Trophoblast cell (in vitro differentiated cells and primary cell): ENCODE data around the gene PALM3.

Source experiments
- DNase-seq, 2 donors: peaks; one replicate each; pipeline ENCODE4 v3.0.0-alpha.2; 2016
- H2AFZ ChIP-seq: 2 replicates; pipeline ENCODE4 v1.6.1; 2013; ENCODE audit warnings: low read length, moderate library complexity, mild to moderate bottlenecking; ENCODE audit not compliant: insufficient read depth, poor library complexity
- H2AK5ac ChIP-seq: 2 replicates; pipeline ENCODE4 v1.6.1; 2013; ENCODE audit warnings: mild to moderate bottlenecking, low read length
- H2BK120ac ChIP-seq: 2 replicates; pipeline ENCODE4 v1.6.1; 2013; ENCODE audit warnings: low read length, mild to moderate bottlenecking, moderate library complexity; ENCODE audit not compliant: insufficient read depth, poor library complexity
- H2BK12ac ChIP-seq: 2 replicates; pipeline ENCODE4 v1.6.1; 2013; ENCODE audit warnings: mild to moderate bottlenecking, low read length, moderate library complexity
- H2BK5ac ChIP-seq: 2 replicates; pipeline ENCODE4 v1.6.1; 2013; ENCODE audit warnings: low read length, low read depth, moderate library complexity, mild to moderate bottlenecking; ENCODE audit not compliant: poor library complexity
- H3K14ac ChIP-seq: 2 replicates; pipeline ENCODE4 v1.6.1; 2013; ENCODE audit warnings: mild to moderate bottlenecking, low read length
- H3K18ac ChIP-seq: 2 replicates; pipeline ENCODE4 v1.6.1; 2013; ENCODE audit warnings: mild to moderate bottlenecking, low read length
- H3K23ac ChIP-seq: 2 replicates; pipeline ENCODE4 v1.6.1; 2013; ENCODE audit warnings: low read length
- H3K27ac ChIP-seq: 2 replicates; pipeline ENCODE4 v1.5.1; 2013; ENCODE audit warnings: low read depth, mild to moderate bottlenecking, inconsistent platforms, low read length, moderate library complexity
- H3K27me3 ChIP-seq: 2 replicates; pipeline ENCODE4 v1.6.1; 2013; ENCODE audit warnings: inconsistent platforms, mild to moderate bottlenecking, low read length, moderate library complexity; ENCODE audit not compliant: insufficient read depth
- H3K36me3 ChIP-seq, 2 experiments: 1 replicate in 1 of 2; 2 replicates in 1 of 2; pipeline ENCODE4 v1.6.1; 2013; ENCODE audit warnings: low read length in 2 of 2, mild to moderate bottlenecking in 2 of 2, moderate library complexity in 1 of 2; ENCODE audit not compliant: insufficient read depth in 2 of 2, control insufficient read depth in 1 of 2
- H3K4ac ChIP-seq: 2 replicates; pipeline ENCODE4 v1.6.1; 2013; ENCODE audit warnings: low read depth, mild to moderate bottlenecking, low read length, moderate library complexity
- H3K4me1 ChIP-seq, 2 experiments: 1 replicate in 1 of 2; 2 replicates in 1 of 2; pipeline ENCODE4 v1.6.1; 2013; ENCODE audit warnings: low read length in 2 of 2, mild to moderate bottlenecking in 2 of 2, moderate library complexity in 1 of 2; ENCODE audit not compliant: insufficient read depth in 2 of 2, control insufficient read depth in 1 of 2
- H3K4me2 ChIP-seq: 2 replicates; pipeline ENCODE4 v1.6.1; 2013; ENCODE audit warnings: inconsistent platforms, mild to moderate bottlenecking, low read length, moderate library complexity
- H3K4me3 ChIP-seq: 2 replicates; pipeline ENCODE4 v1.5.1; 2013; ENCODE audit warnings: mild to moderate bottlenecking, low read depth, low read length, inconsistent platforms
- H3K79me1 ChIP-seq: one replicate; pipeline ENCODE4 v1.6.1; 2013; ENCODE audit warnings: low read length
- H3K79me2 ChIP-seq: 2 replicates; pipeline ENCODE4 v1.6.1; 2013; ENCODE audit warnings: low read length, mild to moderate bottlenecking; ENCODE audit not compliant: control insufficient read depth, insufficient read depth, poor library complexity
- H3K9ac ChIP-seq: 2 replicates; pipeline ENCODE4 v1.6.1; 2013; ENCODE audit warnings: mild to moderate bottlenecking, low read length
- H3K9me3 ChIP-seq: 2 replicates; pipeline ENCODE4 v1.6.1; 2013; ENCODE audit warnings: low read depth, mild to moderate bottlenecking, control low read depth, inconsistent platforms, low read length; ENCODE audit not compliant: insufficient read depth
- H4K12ac ChIP-seq: 2 replicates; pipeline ENCODE4 v1.6.1; 2013; ENCODE audit warnings: low read depth, mild to moderate bottlenecking, low read length, moderate library complexity
- H4K8ac ChIP-seq: 2 replicates; pipeline ENCODE4 v1.6.1; 2013; ENCODE audit warnings: low read depth, mild to moderate bottlenecking, low read length, moderate library complexity
- H4K91ac ChIP-seq: one replicate; pipeline ENCODE4 v1.6.1; 2013; ENCODE audit warnings: low read depth, mild to moderate bottlenecking, low read length, moderate library complexity
- WGBS: extraction: QIAGEN DNeasy Blood & Tissue Kit; methylation state at CpG from one replicate; pipeline ENCODE4 v1.1.7; 2013; ENCODE audit warnings: missing lambda C conversion rate; ENCODE audit not compliant: insufficient read length, insufficient coverage; ENCODE audit errors: extremely low coverage; 5-methylcytosine and 5-hydroxymethylcytosine counted together

PALM3 gene

DNA sequence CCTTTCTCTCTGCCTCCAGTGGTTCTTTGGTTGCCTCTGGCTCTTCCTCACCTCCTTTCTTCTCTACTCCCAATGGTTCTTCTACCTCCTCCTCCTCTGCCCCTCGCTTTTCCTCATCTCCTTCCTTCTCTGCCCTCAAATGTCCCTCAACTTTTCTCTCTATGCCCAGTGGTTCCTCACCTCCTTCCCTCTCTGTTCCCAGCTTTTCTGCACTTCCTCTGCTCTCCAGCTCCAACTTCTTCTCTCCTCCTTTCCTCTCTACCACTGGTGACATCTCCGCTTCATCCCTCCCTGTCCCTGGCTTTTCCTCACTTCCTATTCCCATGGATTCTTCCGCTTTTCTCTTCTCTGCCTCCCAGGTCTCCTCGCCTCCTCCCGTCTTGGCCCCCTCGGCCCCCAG, 7.8 kb downstream of the PALM3 start:
- H4K8ac ChIP-seq = no peak overlapping the region
- H4K91ac ChIP-seq = no peak overlapping the region
- no peak for DNase-seq
- H2BK12ac ChIP-seq = no peak overlapping the region
- H3K79me1 ChIP-seq = no peaks in the 10 kb centered on the region
- no peaks in the 10 kb centered on the region for H3K36me3 ChIP-seq
- H2BK120ac ChIP-seq = no peak overlapping the region
- no peak overlapping the region for H2BK5ac ChIP-seq
- no peak overlapping the region for H3K18ac ChIP-seq
- H3K9me3 ChIP-seq = no peaks in the 10 kb centered on the region
- no peak overlapping the region for H3K27ac ChIP-seq
- H3K4me1 ChIP-seq = no peaks in the 10 kb centered on the region
- no peak overlapping the region for H3K4ac ChIP-seq
- H3K9ac ChIP-seq = no peak overlapping the region
- H3K14ac ChIP-seq = no peak overlapping the region
- H2AK5ac ChIP-seq = no peak overlapping the region
- no peaks in the 10 kb centered on the region for H3K79me2 ChIP-seq
- no CpG with 5 or more reads among the region's 6 CpGs for WGBS
- no peak overlapping the region for H3K23ac ChIP-seq
- H2AFZ ChIP-seq = no peak overlapping the region
- no peak overlapping the region for H3K4me3 ChIP-seq
- no peak overlapping the region for H4K12ac ChIP-seq
- peaks cover 3% of the 10 kb centered on the region for H3K27me3 ChIP-seq
- no peak overlapping the region for H3K4me2 ChIP-seq

DNA sequence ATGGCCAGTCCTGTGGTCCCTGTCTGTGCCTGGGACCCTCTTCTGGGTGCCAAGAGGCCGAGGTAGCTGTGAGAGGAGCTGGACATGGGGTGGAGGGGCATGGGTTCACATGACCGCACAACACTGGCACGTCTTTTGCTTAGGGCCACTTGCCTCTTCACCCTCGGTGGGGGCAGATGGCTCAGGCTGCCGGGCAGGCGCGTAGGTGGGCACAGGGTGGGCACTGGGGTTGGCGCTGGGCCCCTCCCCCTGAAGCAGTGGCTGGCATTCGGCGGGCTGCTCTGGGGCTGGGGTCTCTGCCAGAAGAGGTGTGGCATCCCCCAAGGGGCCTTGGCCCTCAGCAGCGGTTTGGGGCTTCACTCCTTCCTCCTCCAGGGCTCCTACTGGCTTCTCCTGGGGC, 8.4 kb downstream of the PALM3 start:
- H3K14ac ChIP-seq = no peak overlapping the region
- no peaks in the 10 kb centered on the region for H3K36me3 ChIP-seq
- no peaks in the 10 kb centered on the region for H3K27me3 ChIP-seq
- no peak overlapping the region for H4K12ac ChIP-seq
- H3K79me2 ChIP-seq = no peaks in the 10 kb centered on the region
- H3K27ac ChIP-seq = no peak overlapping the region
- no peak overlapping the region for H3K23ac ChIP-seq
- no peak overlapping the region for H3K18ac ChIP-seq
- no peak overlapping the region for H3K4me2 ChIP-seq
- H3K79me1 ChIP-seq = no peaks in the 10 kb centered on the region
- H2AFZ ChIP-seq = no peak overlapping the region
- no peak overlapping the region for H3K4me3 ChIP-seq
- H3K4me1 ChIP-seq = no peaks in the 10 kb centered on the region
- no peak overlapping the region for H4K91ac ChIP-seq
- no peak overlapping the region for H2AK5ac ChIP-seq
- no peak overlapping the region for H3K9ac ChIP-seq
- H3K9me3 ChIP-seq = no peaks in the 10 kb centered on the region
- no peak for DNase-seq
- no peak overlapping the region for H4K8ac ChIP-seq
- H2BK12ac ChIP-seq = no peak overlapping the region
- WGBS = no CpG with 5 or more reads among the region's 11 CpGs
- no peak overlapping the region for H2BK120ac ChIP-seq
- no peak overlapping the region for H3K4ac ChIP-seq
- no peak overlapping the region for H2BK5ac ChIP-seq

DNA sequence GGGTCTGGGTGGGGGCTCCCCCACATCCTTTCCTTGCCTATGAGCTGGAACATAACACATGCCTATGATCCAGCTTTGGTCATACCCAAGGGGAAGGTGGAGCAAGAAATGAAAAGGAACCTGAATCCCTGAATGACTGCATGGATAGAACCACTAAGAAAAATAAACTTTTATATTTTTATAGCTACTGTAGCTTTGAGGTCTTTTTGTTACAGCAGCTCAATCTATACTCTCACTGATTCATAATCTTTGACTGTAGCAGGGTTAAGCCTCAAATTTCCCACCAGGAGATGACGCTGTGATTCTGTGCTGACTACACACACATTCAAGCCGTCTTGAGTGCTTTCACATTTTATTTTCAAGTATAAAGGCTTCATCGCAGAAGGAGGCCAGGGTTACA, 8.8 kb downstream of the PALM3 start:
- Histone ChIP-seq H2BK5ac (no peak overlapping the region), H2AK5ac (no peak overlapping the region), H3K9me3 (no peaks in the 10 kb centered on the region), H2BK120ac (no peak overlapping the region), H3K14ac (no peak overlapping the region), H3K4me2 (no peak overlapping the region), H3K4me3 (no peak overlapping the region), H3K9ac (no peak overlapping the region), H4K12ac (no peak overlapping the region), H3K36me3 (no peaks in the 10 kb centered on the region), H3K4me1 (no peaks in the 10 kb centered on the region), H2BK12ac (no peak overlapping the region), H3K79me2 (no peaks in the 10 kb centered on the region), H3K23ac (no peak overlapping the region), H3K27me3 (no peaks in the 10 kb centered on the region), H3K79me1 (no peaks in the 10 kb centered on the region), H3K27ac (no peak overlapping the region), H2AFZ (no peak overlapping the region), H3K18ac (no peak overlapping the region), H4K8ac (no peak overlapping the region), H4K91ac (no peak overlapping the region), H3K4ac (no peak overlapping the region)
- no peak for DNase-seq
- no CpG with 5 or more reads among the region's 3 CpGs for WGBS

DNA sequence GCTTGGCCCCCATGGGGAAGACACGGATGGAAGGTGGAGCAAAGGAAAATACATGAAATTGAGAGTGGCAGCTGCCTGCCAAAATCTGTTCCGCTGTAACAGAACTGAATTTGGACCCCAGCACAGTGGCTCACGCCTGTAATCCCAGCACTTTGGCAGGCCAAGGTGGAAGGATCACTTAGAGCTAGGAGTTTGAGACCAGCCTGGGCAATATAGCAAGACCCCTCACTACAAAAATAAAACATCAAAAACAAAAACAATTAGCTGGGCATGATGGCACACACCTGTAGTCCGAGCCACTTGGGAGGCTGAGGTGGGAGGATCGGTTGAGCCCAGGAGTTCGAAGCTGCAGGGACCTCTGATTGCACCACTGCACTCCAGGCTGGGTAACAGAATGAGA, 9.4 kb downstream of the PALM3 start:
- no peaks in the 10 kb centered on the region for H3K36me3 ChIP-seq
- no peak for DNase-seq
- H3K18ac ChIP-seq = no peak overlapping the region
- no peak overlapping the region for H3K4me3 ChIP-seq
- H4K91ac ChIP-seq = no peak overlapping the region
- H2AK5ac ChIP-seq = no peak overlapping the region
- no CpG with 5 or more reads among the region's 6 CpGs for WGBS
- no peak overlapping the region for H3K9ac ChIP-seq
- no peak overlapping the region for H3K4me2 ChIP-seq
- no peaks in the 10 kb centered on the region for H3K9me3 ChIP-seq
- H3K79me2 ChIP-seq = no peaks in the 10 kb centered on the region
- H2BK120ac ChIP-seq = no peak overlapping the region
- no peak overlapping the region for H3K14ac ChIP-seq
- no peak overlapping the region for H3K23ac ChIP-seq
- no peak overlapping the region for H2BK5ac ChIP-seq
- no peaks in the 10 kb centered on the region for H3K79me1 ChIP-seq
- no peak overlapping the region for H4K8ac ChIP-seq
- no peak overlapping the region for H2AFZ ChIP-seq
- H3K4ac ChIP-seq = no peak overlapping the region
- no peak overlapping the region for H3K27ac ChIP-seq
- H3K27me3 ChIP-seq = no peaks in the 10 kb centered on the region
- no peaks in the 10 kb centered on the region for H3K4me1 ChIP-seq
- H2BK12ac ChIP-seq = no peak overlapping the region
- H4K12ac ChIP-seq = no peak overlapping the region
